Measurements from ENCODE around the gene PPP4R3A.

- no peak for TF ChIP-seq CTCF (conservative IDR thresholded peaks at IDR 0.05 in 1 of 2, IDR thresholded peaks at IDR 0.05 in 1 of 2; ENCODE audit: extremely low read depth in 1 of 2, insufficient read depth in 1 of 2, low read depth in 1 of 2, low read length in 2 of 2)
- TF ChIP-seq EZH2 (IDR thresholded peaks at IDR 0.05; ENCODE audit: borderline replicate concordance, low read length) = no peak
Measured at GRCh38 chr14:91501348-91501747, 8.8 kb downstream of the PPP4R3A start.
